Caco-2 (cell line): ENCODE measurements around the gene GRM1. TPM values are rescaled to one million over a fixed set of nuclear protein-coding genes. Genes with fewer than 3 reads are reported as not detected.

ENCODE experiments used
- BruUV-seq: library from RNA; stranded (reverse); fragments of 400-500 nt; replicated peaks from 2 replicates; lab custom pipeline; 2021; lab: Mats Ljungman, UMichigan
- CTCF ChIA-PET: fragments of 300-600 bp; sonication (Branson Sonifier 250); formaldehyde crosslinking; loops from one replicate; lab custom pipeline; 2022; ENCODE audit warnings: antibody characterized with exemption; lab: Charles Lee
- POLR2A ChIA-PET: fragments of 300-600 bp; sonication (Branson Sonifier 250); formaldehyde crosslinking; loops from one replicate; lab custom pipeline; 2022; ENCODE audit warnings: antibody characterized with exemption; lab: Charles Lee
- DNase-seq, 2 experiments: peaks; one replicate each; pipeline versions ENCODE4 v3.0.0 to v3.0.0-alpha.2; 2020 to 2022
- H3K27me3 ChIP-seq: replicated peaks from 2 replicates; pipeline ENCODE4 v1.6.0; 2011; ENCODE audit warnings: low read length; ENCODE audit not compliant: control insufficient read depth, insufficient read depth
- H3K36me3 ChIP-seq: 2 replicates; pipeline ENCODE4 v1.5.1; 2011; ENCODE audit warnings: low read length; ENCODE audit not compliant: control insufficient read depth, insufficient read depth
- H3K4me1 ChIP-seq: fragments of 250-450 bp; sonication (Bioruptor Pico); 2 replicates; pipeline ENCODE4 v1.5.1; 2020; ENCODE audit warnings: mild to moderate bottlenecking
- H3K4me3 ChIP-seq: 2 replicates; pipeline ENCODE4 v1.5.1; 2011; ENCODE audit warnings: low read depth, mild to moderate bottlenecking, control low read depth, low read length
- H3K9me3 ChIP-seq: fragments of 250-450 bp; sonication (Bioruptor Pico); 2 replicates; pipeline ENCODE4 v1.5.1; 2020; ENCODE audit warnings: mild to moderate bottlenecking, moderate library complexity
- H3K27ac Mint-ChIP-seq: one replicate; pipeline ENCODE4 v1.8.0; 2022; ENCODE audit warnings: mixed read lengths; ENCODE audit not compliant: unreplicated experiment
- H3K27me3 Mint-ChIP-seq: one replicate; pipeline ENCODE4 v1.8.0; 2022; ENCODE audit warnings: mixed read lengths; ENCODE audit not compliant: insufficient read depth, unreplicated experiment
- H3K36me3 Mint-ChIP-seq: one replicate; pipeline ENCODE4 v1.8.0; 2022; ENCODE audit warnings: mild to moderate bottlenecking, mixed read lengths; ENCODE audit not compliant: insufficient read depth, unreplicated experiment
- H3K4me1 Mint-ChIP-seq: one replicate; pipeline ENCODE4 v1.8.0; 2022; ENCODE audit warnings: low read depth, mixed read lengths; ENCODE audit not compliant: unreplicated experiment
- H3K4me3 Mint-ChIP-seq: one replicate; pipeline ENCODE4 v1.8.0; 2022; ENCODE audit warnings: mild to moderate bottlenecking, moderate library complexity, mixed read lengths; ENCODE audit not compliant: unreplicated experiment
- H3K9me3 Mint-ChIP-seq: one replicate; pipeline ENCODE4 v1.8.0; 2022; ENCODE audit warnings: mixed read lengths; ENCODE audit not compliant: unreplicated experiment
- intact Hi-C: fragments of 100-400 bp; cut with micrococcal nuclease; formaldehyde crosslinking; loops from one replicate; pipeline ENCODE4 v1.10.0; 2022; ENCODE audit not compliant: unreplicated experiment
- total RNA-seq: library from RNA; stranded (reverse); gene quantifications from 2 replicates; pipeline ENCODE4 v1.2.3, GENCODE V29; 2022
- TF ChIP-seq, protein P1 (sequence below), 2 experiments: fragments of 200-600 bp in 1 of 2; IDR thresholded peaks; 1 replicate in 1 of 2; 2 replicates in 1 of 2; pipeline versions ENCODE4 v1.5.1 to v1.8.0; 2011 to 2022; ENCODE audit warnings: antibody characterized with exemption in 1 of 2, control low read depth in 1 of 2, inconsistent platforms in 1 of 2, low read depth in 1 of 2, low read length in 1 of 2, mild to moderate bottlenecking in 1 of 2, moderate library complexity in 1 of 2; ENCODE audit not compliant: insufficient read depth in 1 of 2, severe bottlenecking in 1 of 2, unreplicated experiment in 1 of 2

The GRM1 gene
- total RNA-seq, 1 experiment from 2014 or later = not detected

DNA sequence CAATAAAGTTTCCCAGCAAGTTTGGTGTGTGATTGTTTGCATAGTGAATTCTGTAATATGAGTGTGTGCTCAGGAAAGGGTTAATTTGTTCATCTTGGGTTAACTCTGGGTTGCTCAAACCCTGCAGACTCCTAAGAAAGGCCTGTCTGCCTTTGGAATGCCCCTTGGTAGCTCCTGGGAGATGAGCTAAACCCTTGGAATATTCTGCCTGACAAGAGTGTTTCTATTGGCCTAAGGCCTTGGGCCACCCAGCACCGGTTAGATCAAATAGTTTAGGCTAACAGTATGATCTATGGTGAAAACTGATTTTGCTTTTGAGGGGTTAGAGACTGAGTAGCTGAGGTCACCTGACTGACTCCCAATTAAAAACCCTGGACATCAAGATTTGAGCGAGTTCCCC is 248.3 kb downstream of the GRM1 start:
- no peaks in the 10 kb centered on the region for H3K4me1 ChIP-seq
- no peaks in the 10 kb centered on the region for H3K4me1 Mint-ChIP-seq
- ChIA-PET CTCF (no interaction called here), POLR2A (no interaction called here)
- no peaks in the 10 kb centered on the region for H3K9me3 Mint-ChIP-seq
- no peak overlapping the region for H3K4me3 ChIP-seq
- H3K27me3 Mint-ChIP-seq = peaks cover 3% of the 10 kb centered on the region
- H3K36me3 ChIP-seq = no peaks in the 10 kb centered on the region
- no peak for DNase-seq
- no peaks in the 10 kb centered on the region for H3K36me3 Mint-ChIP-seq
- no peaks in the 10 kb centered on the region for H3K9me3 ChIP-seq
- H3K4me3 Mint-ChIP-seq = no peak overlapping the region
- intact Hi-C loops = loop anchor here (10.0 kb wide), 1 partner anchor 232 kb away; no protein-coding TSS in a partner anchor
- H3K27ac Mint-ChIP-seq = no peak overlapping the region
- TF ChIP-seq, protein P1, sequence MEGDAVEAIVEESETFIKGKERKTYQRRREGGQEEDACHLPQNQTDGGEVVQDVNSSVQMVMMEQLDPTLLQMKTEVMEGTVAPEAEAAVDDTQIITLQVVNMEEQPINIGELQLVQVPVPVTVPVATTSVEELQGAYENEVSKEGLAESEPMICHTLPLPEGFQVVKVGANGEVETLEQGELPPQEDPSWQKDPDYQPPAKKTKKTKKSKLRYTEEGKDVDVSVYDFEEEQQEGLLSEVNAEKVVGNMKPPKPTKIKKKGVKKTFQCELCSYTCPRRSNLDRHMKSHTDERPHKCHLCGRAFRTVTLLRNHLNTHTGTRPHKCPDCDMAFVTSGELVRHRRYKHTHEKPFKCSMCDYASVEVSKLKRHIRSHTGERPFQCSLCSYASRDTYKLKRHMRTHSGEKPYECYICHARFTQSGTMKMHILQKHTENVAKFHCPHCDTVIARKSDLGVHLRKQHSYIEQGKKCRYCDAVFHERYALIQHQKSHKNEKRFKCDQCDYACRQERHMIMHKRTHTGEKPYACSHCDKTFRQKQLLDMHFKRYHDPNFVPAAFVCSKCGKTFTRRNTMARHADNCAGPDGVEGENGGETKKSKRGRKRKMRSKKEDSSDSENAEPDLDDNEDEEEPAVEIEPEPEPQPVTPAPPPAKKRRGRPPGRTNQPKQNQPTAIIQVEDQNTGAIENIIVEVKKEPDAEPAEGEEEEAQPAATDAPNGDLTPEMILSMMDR (IDR thresholded peaks at IDR 0.05; ENCODE audit: insufficient read depth in 1 of 2, low read depth in 1 of 2, low read length in 1 of 2, severe bottlenecking in 1 of 2, unreplicated experiment in 1 of 2) = no peak
- no peaks in the 10 kb centered on the region for H3K27me3 ChIP-seq
- BruUV-seq = no TSS peak

DNA sequence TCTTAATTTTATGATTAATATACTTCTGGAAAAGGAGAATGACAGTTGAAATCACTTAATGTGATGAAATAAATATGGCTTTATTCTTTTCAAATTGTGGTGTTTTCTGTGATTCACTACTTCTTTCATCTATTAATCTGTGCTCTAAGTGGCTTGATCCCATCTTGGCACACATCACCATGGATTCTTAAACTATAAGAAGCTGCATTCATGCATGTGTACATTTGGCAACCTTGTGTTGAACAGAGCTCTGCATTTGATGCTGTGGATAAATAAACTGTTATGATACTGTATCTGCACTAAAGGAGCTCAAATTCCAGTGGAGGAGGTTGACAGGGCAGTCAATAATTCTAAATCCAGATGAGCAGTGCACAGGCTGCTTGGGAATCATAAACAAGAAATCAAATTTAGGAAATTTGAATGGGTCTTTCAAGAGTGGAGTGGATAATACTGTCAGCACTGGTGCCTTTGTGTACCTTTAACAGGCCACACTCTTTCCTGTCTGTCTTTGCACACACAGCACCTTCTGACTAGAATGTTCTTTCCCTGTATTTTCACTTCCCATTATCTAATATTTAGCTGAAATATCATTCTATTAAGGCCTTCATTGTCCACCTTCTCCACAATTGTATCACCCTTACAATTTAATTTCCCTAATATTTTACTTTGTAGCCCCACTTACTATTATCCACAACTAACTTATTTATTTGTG is 252.9 kb downstream of the GRM1 start:
- intact Hi-C loops = no loop called here
- Histone ChIP-seq H3K9me3 (no peaks in the 10 kb centered on the region), H3K4me3 (no peak overlapping the region), H3K36me3 (no peaks in the 10 kb centered on the region), H3K27me3 (no peaks in the 10 kb centered on the region), H3K4me1 (no peaks in the 10 kb centered on the region)
- BruUV-seq = no TSS peak
- no peak for DNase-seq
- ChIA-PET POLR2A (no interaction called here), CTCF (no interaction called here)
- no peaks in the 10 kb centered on the region for H3K4me1 Mint-ChIP-seq
- no peak overlapping the region for H3K4me3 Mint-ChIP-seq
- no peaks in the 10 kb centered on the region for H3K9me3 Mint-ChIP-seq
- peaks cover 8% of the 10 kb centered on the region for H3K27me3 Mint-ChIP-seq
- TF ChIP-seq, protein P1 (IDR thresholded peaks at IDR 0.05; ENCODE audit: insufficient read depth in 1 of 2, low read depth in 1 of 2, low read length in 1 of 2, severe bottlenecking in 1 of 2, unreplicated experiment in 1 of 2) = no peak
- H3K27ac Mint-ChIP-seq = no peak overlapping the region
- no peaks in the 10 kb centered on the region for H3K36me3 Mint-ChIP-seq

DNA sequence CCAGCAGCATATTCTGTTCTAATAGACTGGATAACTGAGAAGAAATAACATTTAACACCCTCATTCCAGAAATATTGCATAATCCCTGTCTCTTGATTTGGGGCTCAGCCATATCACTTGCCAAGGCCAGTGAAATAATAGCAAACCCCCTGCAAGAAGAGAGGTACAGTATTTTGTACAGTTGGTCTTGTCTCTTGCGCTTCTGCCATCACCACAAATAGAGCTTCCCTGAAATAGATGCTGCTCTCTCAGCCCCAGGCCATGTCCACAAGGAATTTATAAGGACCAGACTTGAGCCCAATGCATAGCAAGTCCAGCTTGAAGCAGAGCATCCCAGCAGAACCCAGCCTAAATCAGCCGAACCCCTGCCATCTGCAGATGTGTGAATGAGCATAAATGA is 254.0 kb downstream of the GRM1 start:
- H3K27me3 Mint-ChIP-seq = peaks cover 10% of the 10 kb centered on the region
- ChIA-PET POLR2A (no interaction called here), CTCF (no interaction called here)
- Histone ChIP-seq H3K9me3 (no peaks in the 10 kb centered on the region), H3K4me1 (no peaks in the 10 kb centered on the region), H3K36me3 (no peaks in the 10 kb centered on the region), H3K4me3 (no peak overlapping the region), H3K27me3 (no peaks in the 10 kb centered on the region)
- H3K9me3 Mint-ChIP-seq = no peaks in the 10 kb centered on the region
- no peak for DNase-seq
- H3K4me3 Mint-ChIP-seq = no peak overlapping the region
- no peak overlapping the region for H3K27ac Mint-ChIP-seq
- intact Hi-C loops = no loop called here
- TF ChIP-seq, protein P1 (IDR thresholded peaks at IDR 0.05; ENCODE audit: insufficient read depth in 1 of 2, low read depth in 1 of 2, low read length in 1 of 2, severe bottlenecking in 1 of 2, unreplicated experiment in 1 of 2) = no peak
- H3K36me3 Mint-ChIP-seq = no peaks in the 10 kb centered on the region
- H3K4me1 Mint-ChIP-seq = no peaks in the 10 kb centered on the region
- no TSS peak for BruUV-seq
